Calu3 (cell line): ENCODE data around the gene SIL1. TPM values are rescaled to one million over a fixed set of nuclear protein-coding genes. Genes with fewer than 3 reads are reported as not detected.

ENCODE experiments used
- BruUV-seq: library from RNA; stranded (reverse); fragments of 400-500 nt; replicated peaks from 2 replicates; lab custom pipeline; 2021; lab: Mats Ljungman, UMichigan
- CTCF ChIA-PET: fragments of 300-600 bp; sonication (Branson Sonifier 250); formaldehyde crosslinking; loops from one replicate; lab custom pipeline; 2022; ENCODE audit warnings: antibody characterized with exemption; lab: Charles Lee
- DNase-seq: peaks from one replicate; pipeline ENCODE4 v3.0.0; 2022
- H3K27ac Mint-ChIP-seq: one replicate; pipeline ENCODE4 v1.8.0; 2022; ENCODE audit warnings: mixed read lengths; ENCODE audit not compliant: unreplicated experiment
- H3K27me3 Mint-ChIP-seq: one replicate; pipeline ENCODE4 v1.8.0; 2022; ENCODE audit warnings: mixed read lengths; ENCODE audit not compliant: unreplicated experiment
- H3K36me3 Mint-ChIP-seq: one replicate; pipeline ENCODE4 v1.8.0; 2022; ENCODE audit warnings: mild to moderate bottlenecking, moderate library complexity, mixed read lengths; ENCODE audit not compliant: insufficient read depth, unreplicated experiment
- H3K4me1 Mint-ChIP-seq: one replicate; pipeline ENCODE4 v1.8.0; 2022; ENCODE audit warnings: mild to moderate bottlenecking, low read depth, mixed read lengths; ENCODE audit not compliant: unreplicated experiment
- H3K4me3 Mint-ChIP-seq: one replicate; pipeline ENCODE4 v1.8.0; 2022; ENCODE audit warnings: mild to moderate bottlenecking, low read depth, moderate library complexity, mixed read lengths; ENCODE audit not compliant: unreplicated experiment
- H3K9me3 Mint-ChIP-seq: one replicate; pipeline ENCODE4 v1.8.0; 2022; ENCODE audit warnings: low read depth, mixed read lengths; ENCODE audit not compliant: unreplicated experiment
- intact Hi-C: fragments of 100-400 bp; cut with micrococcal nuclease; formaldehyde crosslinking; loops from one replicate; pipeline ENCODE4 v1.10.0; 2022; ENCODE audit not compliant: unreplicated experiment
- total RNA-seq: library from RNA; stranded (reverse); gene quantifications from 2 replicates; pipeline ENCODE4 v1.2.3, GENCODE V29; 2022
- TF ChIP-seq, protein P1 (sequence below): fragments of 200-600 bp; IDR thresholded peaks from one replicate; pipeline ENCODE4 v1.8.0; 2022; ENCODE audit warnings: antibody characterized with exemption; ENCODE audit not compliant: unreplicated experiment

The SIL1 gene
- total RNA-seq, 1 experiment from 2014 or later = 45.8 TPM

DNA sequence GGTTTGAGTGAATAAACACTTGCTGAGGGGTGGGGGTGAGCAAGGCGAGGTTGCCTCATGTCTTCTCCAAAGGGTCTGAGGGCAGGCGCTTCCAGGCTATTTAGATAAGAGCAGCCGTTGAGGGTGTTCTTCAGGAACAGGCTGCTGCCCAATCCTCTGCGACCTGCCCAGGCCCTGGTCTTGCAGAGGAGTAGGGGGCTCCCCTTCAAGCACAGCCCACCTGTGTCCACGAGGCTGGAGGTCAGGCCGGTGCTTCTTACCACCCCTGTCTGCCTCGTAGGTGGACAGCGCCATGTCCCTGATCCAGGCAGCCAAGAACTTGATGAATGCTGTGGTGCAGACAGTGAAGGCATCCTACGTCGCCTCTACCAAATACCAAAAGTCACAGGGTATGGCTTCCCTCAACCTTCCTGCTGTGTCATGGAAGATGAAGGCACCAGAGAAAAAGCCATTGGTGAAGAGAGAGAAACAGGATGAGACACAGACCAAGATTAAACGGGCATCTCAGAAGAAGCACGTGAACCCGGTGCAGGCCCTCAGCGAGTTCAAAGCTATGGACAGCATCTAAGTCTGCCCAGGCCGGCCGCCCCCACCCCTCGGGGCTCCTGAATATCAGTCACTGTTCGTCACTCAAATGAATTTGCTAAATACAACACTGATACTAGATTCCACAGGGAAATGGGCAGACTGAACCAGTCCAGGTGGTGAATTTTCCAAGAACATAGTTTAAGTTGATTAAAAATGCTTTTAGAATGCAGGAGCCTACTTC is 264.5 kb downstream of the SIL1 start:
- TF ChIP-seq, protein P1, sequence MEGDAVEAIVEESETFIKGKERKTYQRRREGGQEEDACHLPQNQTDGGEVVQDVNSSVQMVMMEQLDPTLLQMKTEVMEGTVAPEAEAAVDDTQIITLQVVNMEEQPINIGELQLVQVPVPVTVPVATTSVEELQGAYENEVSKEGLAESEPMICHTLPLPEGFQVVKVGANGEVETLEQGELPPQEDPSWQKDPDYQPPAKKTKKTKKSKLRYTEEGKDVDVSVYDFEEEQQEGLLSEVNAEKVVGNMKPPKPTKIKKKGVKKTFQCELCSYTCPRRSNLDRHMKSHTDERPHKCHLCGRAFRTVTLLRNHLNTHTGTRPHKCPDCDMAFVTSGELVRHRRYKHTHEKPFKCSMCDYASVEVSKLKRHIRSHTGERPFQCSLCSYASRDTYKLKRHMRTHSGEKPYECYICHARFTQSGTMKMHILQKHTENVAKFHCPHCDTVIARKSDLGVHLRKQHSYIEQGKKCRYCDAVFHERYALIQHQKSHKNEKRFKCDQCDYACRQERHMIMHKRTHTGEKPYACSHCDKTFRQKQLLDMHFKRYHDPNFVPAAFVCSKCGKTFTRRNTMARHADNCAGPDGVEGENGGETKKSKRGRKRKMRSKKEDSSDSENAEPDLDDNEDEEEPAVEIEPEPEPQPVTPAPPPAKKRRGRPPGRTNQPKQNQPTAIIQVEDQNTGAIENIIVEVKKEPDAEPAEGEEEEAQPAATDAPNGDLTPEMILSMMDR = no peak
- Mint-ChIP-seq H3K27me3 (no peaks in the 10 kb centered on the region), H3K4me3 (no peak overlapping the region), H3K4me1 (peaks cover 11% of the 10 kb centered on the region), H3K9me3 (no peaks in the 10 kb centered on the region), H3K36me3 (peaks cover 91% of the 10 kb centered on the region), H3K27ac (no peak overlapping the region)
- BruUV-seq = TSS peak; percentile 88
- intact Hi-C loops = no loop called here
- CTCF ChIA-PET = no interaction called here
- DNase-seq = no peak

DNA sequence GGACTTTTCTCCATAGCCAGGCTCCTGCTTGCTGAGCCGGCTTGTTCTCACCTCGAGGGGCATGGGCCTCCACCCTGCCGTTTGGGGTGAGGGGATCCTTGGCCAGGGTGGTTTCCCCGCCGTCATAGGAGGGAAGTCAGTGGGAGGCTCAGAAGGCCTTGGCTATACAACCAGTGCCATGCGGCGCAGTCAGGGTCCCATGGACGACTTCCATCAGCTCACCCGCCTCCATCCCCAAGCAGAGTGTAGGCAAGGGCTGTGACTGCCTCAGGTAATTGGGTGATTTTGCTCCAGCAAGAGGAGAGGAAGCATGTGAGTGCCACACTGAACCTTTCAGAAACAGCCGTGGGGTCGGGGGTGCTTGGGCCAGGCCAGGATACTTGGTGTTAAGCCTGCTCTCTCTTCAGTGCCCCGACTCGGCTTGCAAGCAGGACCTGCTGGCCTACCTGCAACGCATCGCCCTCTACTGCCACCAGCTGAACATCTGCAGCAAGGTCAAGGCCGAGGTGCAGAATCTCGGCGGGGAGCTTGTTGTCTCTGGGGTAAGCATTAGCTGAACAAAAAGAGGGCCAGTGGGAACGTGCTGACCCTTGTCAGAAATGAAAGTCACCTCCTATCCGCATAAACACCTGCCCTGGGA is 265.9 kb downstream of the SIL1 start:
- Mint-ChIP-seq H3K4me1 (peaks cover 25% of the 10 kb centered on the region), H3K9me3 (no peaks in the 10 kb centered on the region), H3K36me3 (peaks cover 91% of the 10 kb centered on the region), H3K27me3 (no peaks in the 10 kb centered on the region), H3K4me3 (no peak overlapping the region), H3K27ac (peak overlapping the region; percentile 14)
- intact Hi-C loops = no loop called here
- CTCF ChIA-PET = interaction anchor here (0.5 kb wide), 1 partner anchor 322 kb away, joined by 3 read pairs; no protein-coding TSS in a partner anchor
- TF ChIP-seq, protein P1 = no peak
- no peak for DNase-seq
- BruUV-seq = no TSS peak

DNA sequence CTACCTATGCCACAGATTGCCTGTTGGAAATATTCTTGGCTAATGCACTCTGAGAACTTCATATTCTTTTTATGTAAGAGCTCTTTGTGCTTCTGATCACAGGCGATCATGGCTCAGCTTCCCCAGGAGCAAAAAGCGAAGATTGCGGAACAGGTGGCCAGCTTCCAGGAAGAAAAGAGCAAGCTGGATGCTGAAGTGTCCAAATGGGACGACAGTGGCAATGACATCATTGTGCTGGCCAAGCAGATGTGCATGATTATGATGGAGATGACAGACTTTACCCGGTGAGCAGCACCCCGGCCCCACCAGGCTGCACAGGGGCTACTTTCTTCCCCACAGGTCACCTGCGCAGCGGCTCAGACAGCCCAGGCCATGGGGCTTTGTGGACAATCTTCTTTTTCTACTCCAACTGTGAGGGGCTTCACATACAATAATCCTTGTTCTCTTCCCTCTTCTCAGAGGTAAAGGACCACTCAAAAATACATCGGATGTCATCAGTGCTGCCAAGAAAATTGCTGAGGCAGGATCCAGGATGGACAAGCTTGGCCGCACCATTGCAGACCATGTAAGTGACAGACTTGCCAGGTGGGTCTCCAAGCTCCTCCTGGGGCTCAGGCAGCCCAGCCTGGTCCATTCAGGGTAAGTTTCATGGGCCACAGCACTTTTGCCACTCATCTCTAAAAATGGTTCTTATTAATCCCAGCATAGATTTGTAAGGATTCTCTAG is 267.6 kb downstream of the SIL1 start:
- no TSS peak for BruUV-seq
- no peak for DNase-seq
- Mint-ChIP-seq H3K27ac (no peak overlapping the region), H3K36me3 (peaks cover 91% of the 10 kb centered on the region), H3K27me3 (no peaks in the 10 kb centered on the region), H3K4me3 (no peak overlapping the region), H3K4me1 (peaks cover 39% of the 10 kb centered on the region), H3K9me3 (no peaks in the 10 kb centered on the region)
- CTCF ChIA-PET = interaction anchor here (0.5 to 1.0 kb wide), 2 partner anchors 284 to 335 kb away, joined by 3 read pairs; no protein-coding TSS in a partner anchor
- TF ChIP-seq, protein P1 = no peak
- intact Hi-C loops = no loop called here

DNA sequence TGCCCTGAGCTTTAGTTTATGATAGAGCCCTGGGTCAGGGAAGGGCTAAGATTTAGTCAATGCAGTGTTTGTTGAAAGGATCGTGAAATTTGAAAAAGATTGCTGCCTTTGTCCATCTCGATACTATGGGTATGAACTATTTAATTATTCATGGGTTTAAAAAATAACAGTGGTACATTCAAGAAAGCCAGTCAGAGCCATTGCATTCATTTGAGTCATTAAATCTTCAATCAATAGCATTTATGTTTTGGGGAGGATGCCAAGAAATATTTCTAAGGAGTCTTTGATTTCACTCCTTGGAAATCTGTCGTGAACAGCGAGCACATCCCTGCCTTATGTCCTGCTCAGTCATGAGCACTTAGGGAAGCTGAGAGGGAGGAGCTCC is 268.6 kb downstream of the SIL1 start:
- intact Hi-C loops = loop anchor here (10.0 kb wide), 1 partner anchor 205 kb away; no protein-coding TSS in a partner anchor
- Mint-ChIP-seq H3K4me3 (peak overlapping the region; percentile 6), H3K4me1 (peaks cover 39% of the 10 kb centered on the region), H3K36me3 (peaks cover 93% of the 10 kb centered on the region), H3K9me3 (no peaks in the 10 kb centered on the region), H3K27ac (peak overlapping the region; percentile 67), H3K27me3 (no peaks in the 10 kb centered on the region)
- no peak for DNase-seq
- no TSS peak for BruUV-seq
- CTCF ChIA-PET = interaction anchor here (0.6 to 1.0 kb wide), 2 partner anchors 113 to 334 kb away, joined by 3 read pairs; no protein-coding TSS in a partner anchor
- TF ChIP-seq, protein P1 = no peak
